RPMI7951 (cell line): Measurements from ENCODE around the gene BMPER. TPM values are rescaled to one million over a fixed set of nuclear protein-coding genes. Genes with fewer than 3 reads are reported as not detected.

Experiments used
- DNase-seq: peaks from one replicate; pipeline ENCODE4 v3.0.0-alpha.2; 2012; ENCODE audit warnings: low read depth
- total RNA-seq: library from RNA; depleted of rRNA; stranded (reverse); fragments of >200 nt; shearing (Covaris generic); gene quantifications from 2 replicates; pipeline ENCODE4 v1.2.3, GENCODE V29; 2014

The BMPER gene
- total RNA-seq, 1 experiment from 2014 or later = 3.0 TPM

DNA sequence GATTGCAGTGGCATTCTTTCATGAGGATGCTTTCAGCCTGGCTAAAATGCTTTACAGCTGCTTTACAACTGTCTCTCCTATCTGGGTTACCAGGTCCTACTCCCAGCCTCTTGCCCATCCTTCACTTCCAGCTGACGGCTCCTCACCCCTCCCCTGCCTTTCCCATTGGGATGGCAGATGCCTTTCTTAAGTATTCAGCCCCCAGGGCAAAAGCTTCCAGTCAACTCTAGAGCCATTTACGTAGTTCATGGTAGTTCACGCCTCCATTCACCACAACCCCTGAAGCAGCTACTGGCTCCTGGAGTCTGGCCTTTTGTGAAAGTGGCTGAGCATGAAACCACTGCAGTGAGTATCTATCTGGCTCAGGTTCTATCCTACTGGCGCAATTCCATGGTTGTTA is 17.2 kb upstream of the BMPER start:
- DNase-seq = peak; percentile 100

DNA sequence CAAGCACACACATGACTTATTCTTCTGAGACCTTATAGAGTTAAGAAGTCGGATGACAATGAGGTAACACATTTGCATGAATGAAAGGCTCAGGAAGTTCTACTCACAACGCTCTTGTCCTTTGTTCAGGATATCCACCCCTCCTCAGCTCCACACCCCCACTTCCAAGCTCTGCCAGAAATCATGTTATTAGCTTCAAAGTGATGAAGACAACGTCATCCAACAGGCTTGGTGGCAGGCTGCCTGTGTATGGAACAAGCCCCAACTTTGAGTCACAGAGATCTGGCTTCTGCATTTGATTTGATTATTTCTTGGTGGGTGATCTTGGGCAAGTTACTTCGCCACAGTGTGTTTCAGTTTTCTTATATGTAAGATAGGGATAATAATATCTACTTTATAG is 12.4 kb upstream of the BMPER start:
- no peak for DNase-seq

- DNase-seq = peak; percentile 79
Observed at GRCh38 chr7:33893377-33893776, 12.0 kb upstream of the BMPER start.

DNA sequence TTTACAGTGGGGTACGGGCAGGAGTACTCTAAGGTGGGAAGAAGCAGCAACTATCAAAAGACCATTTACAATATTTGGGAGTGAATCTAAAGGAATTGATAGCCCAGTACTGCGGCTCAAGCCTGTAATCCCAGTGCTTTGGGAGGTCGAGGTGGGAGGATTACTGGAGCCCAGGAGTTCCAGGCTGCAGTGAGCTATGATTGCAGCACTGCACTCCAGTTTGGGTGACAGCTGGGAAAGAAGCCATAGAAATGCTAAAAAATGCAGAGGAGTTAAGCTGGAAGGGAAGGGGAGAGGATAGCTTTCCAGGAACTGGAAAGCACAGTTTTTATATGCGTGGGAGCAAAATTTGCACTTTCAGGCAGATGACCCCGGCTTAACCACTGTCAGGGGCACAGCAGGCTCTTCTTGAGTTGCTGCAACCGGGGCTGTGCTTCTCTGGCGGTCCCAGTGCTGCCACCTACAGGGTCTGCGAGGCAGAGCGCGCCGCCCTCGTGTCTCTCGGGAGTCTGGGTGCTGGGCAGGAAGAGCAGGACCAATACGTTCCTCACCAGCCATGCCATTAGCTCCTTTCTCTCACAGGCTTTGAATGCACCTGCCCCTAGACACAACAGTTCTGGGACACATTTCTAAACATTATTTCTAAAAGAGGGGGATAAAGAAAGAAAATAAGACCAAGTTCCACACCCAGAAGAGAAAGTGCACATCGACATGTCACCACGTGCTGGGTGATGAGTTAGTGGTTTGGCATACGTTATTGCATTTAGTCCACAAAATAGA is 10.1 kb upstream of the BMPER start:
- peak; percentile 83 for DNase-seq

- no peak for DNase-seq
Observed at GRCh38 chr7:33900501-33900900, 4.8 kb upstream of the BMPER start.

- no peak for DNase-seq
Observed at GRCh38 chr7:33901199-33901598, 4.1 kb upstream of the BMPER start.

DNA sequence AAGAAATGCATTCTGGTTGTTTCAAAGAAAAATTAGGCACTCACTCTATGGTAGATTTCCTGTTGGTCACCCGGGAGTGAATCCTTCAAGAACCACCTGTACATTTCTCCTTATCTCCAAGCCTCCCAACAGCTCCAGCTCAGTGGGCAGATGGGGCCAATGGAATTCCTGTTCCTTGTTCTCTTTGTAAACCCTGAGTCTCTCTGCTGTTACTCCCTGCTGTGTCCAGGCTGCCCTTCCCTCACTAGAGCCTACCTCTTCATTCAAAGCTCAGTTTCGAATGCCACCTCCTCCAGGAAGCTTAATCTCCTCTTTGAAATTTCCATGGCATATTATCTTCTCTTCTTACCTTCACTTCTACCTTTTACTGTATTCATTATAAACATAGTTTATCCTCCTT is 3.5 kb upstream of the BMPER start:
- no peak for DNase-seq

DNA sequence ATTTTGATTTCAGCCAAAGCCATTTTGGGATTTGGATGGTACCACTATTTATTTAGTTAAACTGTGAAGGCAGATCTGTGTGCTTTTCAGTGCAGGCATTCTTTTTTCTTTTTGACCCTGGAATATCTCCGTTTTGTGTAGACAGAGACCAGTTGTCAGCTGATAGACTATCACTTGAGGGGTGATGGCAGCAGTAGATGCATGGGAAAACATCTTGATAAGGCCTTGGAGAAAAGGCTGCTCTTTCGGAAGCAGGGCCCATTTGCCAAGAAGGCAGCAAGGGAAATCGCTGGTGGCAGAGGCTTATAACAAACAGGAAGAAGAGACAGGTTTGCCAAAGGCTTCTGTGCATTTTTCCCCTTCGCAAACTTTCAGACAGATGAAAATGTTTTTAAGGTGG is 2.6 kb upstream of the BMPER start:
- no peak for DNase-seq

DNA sequence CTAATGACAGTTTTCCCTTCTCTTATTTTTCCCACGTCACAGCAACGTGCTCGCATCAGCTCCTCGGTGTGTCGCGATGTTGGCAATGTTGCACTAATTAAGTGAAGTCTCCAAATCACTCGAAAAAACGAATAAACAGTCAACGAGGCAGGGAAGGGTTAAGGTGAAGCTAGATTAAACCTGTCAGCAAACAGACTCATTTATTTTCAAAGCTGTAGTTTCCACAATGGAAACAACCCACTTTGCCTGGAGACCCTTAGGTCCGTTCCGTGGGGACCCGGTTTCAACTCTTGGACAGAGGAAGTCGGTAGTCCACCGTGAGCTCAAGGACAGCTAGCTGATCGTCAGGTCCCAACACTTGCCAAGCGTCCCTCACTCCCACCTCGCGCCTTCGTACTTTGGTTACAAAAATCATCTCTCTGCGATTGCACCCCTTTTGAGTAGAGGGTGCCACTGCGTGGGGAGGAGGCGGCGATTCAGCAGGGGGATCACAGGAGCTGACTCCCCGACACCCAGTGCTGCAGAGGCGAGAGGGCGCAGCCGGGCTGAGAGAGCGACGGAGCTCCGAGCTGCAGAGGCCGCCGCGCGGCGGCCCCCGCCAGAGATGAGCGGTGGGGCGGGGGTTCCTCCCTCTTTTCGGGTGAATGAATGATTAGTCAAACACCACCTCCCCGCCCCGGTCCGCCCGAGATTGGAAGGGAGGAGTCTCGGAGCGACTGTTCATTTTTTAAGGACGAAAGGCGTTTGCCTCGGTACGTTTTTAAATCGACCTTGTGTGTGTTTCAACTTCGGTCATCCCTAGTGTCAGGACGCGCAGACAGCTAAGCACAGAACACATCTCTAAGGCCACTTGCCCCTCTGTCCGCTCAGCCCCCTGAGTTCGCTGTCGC is 1.3 kb upstream of the BMPER start:
- peak; percentile 71 for DNase-seq

DNA sequence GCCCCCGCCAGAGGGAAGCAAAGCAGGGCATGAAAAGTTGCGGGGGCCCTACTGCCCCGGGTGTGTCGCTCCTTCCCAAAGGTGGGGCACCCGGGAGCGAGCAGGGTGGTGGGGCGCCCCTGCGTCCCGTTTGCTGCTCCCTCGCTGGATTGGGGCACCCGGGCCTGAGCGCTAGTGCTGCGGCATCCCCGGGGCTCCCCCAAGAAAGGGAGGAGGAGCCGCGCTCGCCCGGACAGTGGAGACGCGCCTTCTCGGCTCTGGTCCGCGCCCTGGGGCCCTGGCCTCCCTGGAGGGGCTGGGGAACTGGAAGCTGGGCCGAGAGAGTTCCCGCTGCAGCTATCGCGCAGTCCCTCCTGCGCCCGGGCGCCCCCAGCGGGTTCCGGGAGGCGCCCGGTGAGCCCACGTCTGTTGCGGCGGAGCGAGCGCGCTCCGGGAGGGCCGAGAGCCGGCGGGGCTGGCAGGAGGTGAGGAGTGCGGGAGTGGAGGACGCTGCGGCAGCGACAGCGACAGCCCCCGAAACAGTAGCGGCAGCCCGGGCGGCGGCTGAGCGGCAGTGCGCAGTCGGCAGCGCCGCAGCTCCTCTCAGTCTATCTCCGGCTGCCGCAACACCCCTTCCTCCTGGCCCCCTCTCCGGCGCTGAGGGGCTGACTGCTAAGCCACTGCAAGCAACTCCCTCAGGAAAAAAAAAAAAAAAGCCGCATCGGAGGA is 504 bp upstream of the BMPER start:
- peak; percentile 77 for DNase-seq

DNA sequence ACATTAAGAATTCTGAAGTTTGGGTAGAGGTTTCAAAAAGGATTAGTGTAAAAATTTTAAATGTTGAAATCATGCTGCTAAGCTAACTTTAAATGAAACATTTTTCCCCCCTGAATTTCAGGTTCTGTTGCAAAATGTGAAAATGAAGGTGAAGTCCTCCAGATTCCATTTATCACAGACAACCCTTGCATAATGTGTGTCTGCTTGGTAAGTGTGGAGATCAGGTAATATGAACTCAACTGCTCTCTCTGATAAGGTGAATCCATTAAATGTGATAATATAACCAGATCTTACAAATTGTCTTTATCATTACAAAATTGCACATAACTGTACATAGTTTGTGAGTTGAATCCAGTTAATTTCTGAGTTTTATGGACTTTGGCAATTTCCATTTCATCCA is 1.4 kb downstream of the BMPER start:
- no peak for DNase-seq

DNA sequence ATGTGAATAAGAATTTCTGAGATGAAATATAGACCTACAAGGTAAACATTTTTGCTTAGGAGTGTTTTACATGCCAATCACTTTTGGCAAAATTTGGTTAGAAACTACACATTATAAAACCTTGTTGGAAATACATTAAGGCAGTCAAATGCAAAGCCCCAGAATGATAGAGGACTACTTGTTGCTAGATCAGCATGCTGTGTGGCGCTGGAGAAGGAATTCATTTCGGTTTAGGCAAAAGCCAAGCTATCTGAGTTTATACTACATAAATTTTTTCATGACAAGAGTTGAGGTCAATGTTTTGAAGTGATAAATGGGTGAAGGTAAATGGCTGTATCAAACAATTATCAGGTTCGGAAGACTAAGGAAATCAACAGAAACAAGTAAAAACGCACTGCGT is 2.3 kb downstream of the BMPER start:
- no peak for DNase-seq

- peak; percentile 34 for DNase-seq
Observed at GRCh38 chr7:33909318-33909717, 4.0 kb downstream of the BMPER start.

DNA sequence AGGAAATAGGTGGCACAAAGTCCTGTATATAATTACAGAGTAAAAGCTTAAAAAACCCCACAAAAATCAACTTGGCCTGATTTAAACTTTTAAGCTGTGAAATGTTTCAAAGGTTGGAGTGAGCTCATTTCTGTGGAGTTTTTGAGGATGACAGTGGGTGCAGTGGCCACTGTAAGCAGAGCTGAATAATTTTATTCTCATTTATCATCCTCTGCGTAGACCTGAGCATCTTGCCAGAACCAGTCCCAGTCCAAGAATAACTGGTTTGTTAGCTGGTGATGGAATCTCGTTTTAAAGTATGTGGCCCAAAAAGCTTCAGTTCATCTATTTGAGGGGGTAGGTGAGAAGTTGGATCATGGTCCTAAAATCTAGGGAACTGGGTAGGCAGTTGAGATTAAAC is 4.4 kb downstream of the BMPER start:
- no peak for DNase-seq

DNA sequence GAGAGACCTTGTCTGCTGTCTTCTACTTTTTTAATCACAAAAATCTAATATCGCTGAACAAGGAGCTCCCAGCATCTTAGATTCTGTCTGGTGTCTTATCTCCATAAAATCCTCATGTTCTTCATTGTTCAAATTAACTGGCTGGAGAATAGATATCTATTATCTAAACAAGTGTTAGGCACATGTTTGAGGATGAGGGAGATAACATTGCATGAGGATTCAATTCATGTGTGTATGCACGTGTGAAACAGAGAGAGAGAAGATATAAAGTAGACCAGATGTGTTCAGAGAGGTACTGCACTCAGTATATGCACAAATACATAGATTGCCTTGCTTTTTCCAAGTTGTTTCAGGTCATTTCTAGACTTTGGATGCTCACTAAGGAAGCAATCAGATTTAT is 5.4 kb downstream of the BMPER start:
- DNase-seq = no peak

- DNase-seq = peak; percentile 30
Observed at GRCh38 chr7:33916357-33917081, 11.2 kb downstream of the BMPER start.

- DNase-seq = no peak
Observed at GRCh38 chr7:33917661-33918060, 12.3 kb downstream of the BMPER start.

GRCh38 chr7:33918438-33919143 is 13.3 kb downstream of the BMPER start:
- peak; percentile 24 for DNase-seq

- DNase-seq = no peak
Observed at GRCh38 chr7:33919449-33919848, 14.1 kb downstream of the BMPER start.

GRCh38 chr7:33921216-33921938 is 16.0 kb downstream of the BMPER start:
- DNase-seq = peak; percentile 86
